Spleen (tissue), 11 donors: ENCODE data around the gene LY6G6C. TPM values are rescaled to one million over a fixed set of nuclear protein-coding genes. Genes with fewer than 3 reads are reported as not detected.

Experiments used
- microRNA-seq, 3 donors: library from miRNA; unstranded; fragments of <30 nt; microRNA quantifications; one replicate each; pipeline versions ENCODE4 to v1.1.0, GENCODE V29; 2019 to 2020
- polyA plus RNA-seq, 3 donors: library from polyadenylated mRNA; stranded (reverse); fragments of 200-250 nt; gene quantifications; one replicate each; pipeline ENCODE4 v1.2.1, GENCODE V29; 2013
- small RNA-seq, 4 donors: library from RNA; depleted of rRNA; stranded (forward); fragments of <200 nt; gene quantifications; one replicate each; pipeline ENCODE3, GENCODE V24; 2016
- total RNA-seq, 7 donors: library from RNA; depleted of rRNA in 3 of 7; stranded (reverse); fragments of >200 nt in 3 of 7; fragmentation: NEBNext Ultra II Directional in 4 of 7; extraction: Animal tissue kit (Norgen Biotek cat#: 25700) in 4 of 7; gene quantifications; one replicate each; pipeline versions ENCODE4 v1.1.0 to v1.2.1, GENCODE V29; 2016 to 2021
- donor health status: healthy with polysubstance abuse.
- donor health status: DM: no; HTN: no; CAD: no; lungs with moderate emphysema.
- donor health status: DM: no; HTN: no; CAD: no.
- donor health status: Bipolar disorder and iron deficiency.
- donor health status: healthy.
- donor health status: DM: no; HTN: no; CAD: no.
- donor health status: DM: yes; HTN: yes; CAD: no.

Gene LY6G6C
- total and polyA plus RNA-seq, 10 donors, result 0.49 to 0.77 TPM; not detected in 8

Small RNAs within 50 kb of the gene (microRNA-seq; reads per million reads assigned to microRNA genes)
- gene MIR4646, result 1.1 to 1.4 (median 1.4) reads per million in 3 donors

Small RNAs within 50 kb of the gene (small RNA-seq; reads per million reads assigned to genes)
- gene LY6G6D (0 reads per million in 4 donors), gene MIR4646 (0 to 0.23 (median 0) reads per million in 4 donors), gene MSH5-SAPCD1 (0 reads per million in 4 donors), gene RNU6-850P (0 reads per million in 4 donors), gene SAPCD1 (0 reads per million in 4 donors)

Other genes starting within 250 kb of the LY6G6C start
Only the 30 nearest of the 41 such genes appear.
- gene LTA, start 149.5 kb downstream of the LY6G6C start, total RNA-seq, result 10 to 100 TPM in 1 of 7 donors, 1 to 10 TPM in 6; 2.4 to 14.4 (median 5.1) TPM
- gene LTA, start 149.5 kb downstream of the LY6G6C start, polyA plus RNA-seq, result 1 to 10 TPM; 6.8 to 9.2 (median 7.3) TPM
- gene TNF, start 146.2 kb downstream of the LY6G6C start, total RNA-seq, result 10 to 100 TPM in 5 of 7 donors, 1 to 10 TPM in 2; 6.5 to 18.3 (median 11.6) TPM
- gene TNF, start 146.2 kb downstream of the LY6G6C start, polyA plus RNA-seq, result 10 to 100 TPM in 2 of 3 donors, 1 to 10 TPM in 1; 5.5 to 17.3 (median 13.3) TPM
- gene LTB, start 139.3 kb downstream of the LY6G6C start, total RNA-seq, result 100 to 1,000 TPM in 6 of 7 donors, 10 to 100 TPM in 1; 83.0 to 403 (median 162) TPM
- 1,000 to 10,000 TPM in 1 of 3 donors, 100 to 1,000 TPM in 2; 804 to 1,256 (median 838) TPM for gene LTB, start 139.3 kb downstream of the LY6G6C start, polyA plus RNA-seq
- gene LST1, start 135.5 kb downstream of the LY6G6C start, total RNA-seq, result 100 to 1,000 TPM; 139 to 268 (median 217) TPM
- 100 to 1,000 TPM; 128 to 214 (median 203) TPM for gene LST1, start 135.5 kb downstream of the LY6G6C start, polyA plus RNA-seq
- gene NCR3, start 128.7 kb downstream of the LY6G6C start, total RNA-seq, result 10 to 100 TPM in 6 of 7 donors, 1 to 10 TPM in 1; 7.8 to 28.1 (median 12.1) TPM
- gene NCR3, start 128.7 kb downstream of the LY6G6C start, polyA plus RNA-seq, result 10 to 100 TPM; 15.9 to 30.3 (median 25.3) TPM
- 100 to 1,000 TPM; 258 to 479 (median 310) TPM for gene AIF1, start 106.5 kb downstream of the LY6G6C start, total RNA-seq
- gene AIF1, start 106.5 kb downstream of the LY6G6C start, polyA plus RNA-seq, result 100 to 1,000 TPM; 258 to 416 (median 312) TPM
- 100 to 1,000 TPM; 119 to 198 (median 176) TPM for gene PRRC2A, start 101.0 kb downstream of the LY6G6C start, total RNA-seq
- 100 to 1,000 TPM in 2 of 3 donors, 10 to 100 TPM in 1; 84.1 to 151 (median 146) TPM for gene PRRC2A, start 101.0 kb downstream of the LY6G6C start, polyA plus RNA-seq
- gene BAG6, start 69.1 kb downstream of the LY6G6C start, total RNA-seq, result 100 to 1,000 TPM; 211 to 328 (median 260) TPM
- 100 to 1,000 TPM; 195 to 311 (median 310) TPM for gene BAG6, start 69.1 kb downstream of the LY6G6C start, polyA plus RNA-seq
- gene APOM, start 65.9 kb downstream of the LY6G6C start, total RNA-seq, result 1 to 10 TPM in 6 of 7 donors, under 1 TPM in 1; 0.66 to 3.9 (median 2.5) TPM
- 1 to 10 TPM; 4.7 to 9.7 (median 7.5) TPM for gene APOM, start 65.9 kb downstream of the LY6G6C start, polyA plus RNA-seq
- gene C6orf47, start 61.0 kb downstream of the LY6G6C start, total RNA-seq, result 10 to 100 TPM; 24.1 to 37.4 (median 28.6) TPM
- gene C6orf47, start 61.0 kb downstream of the LY6G6C start, polyA plus RNA-seq, result 10 to 100 TPM; 12.2 to 22.6 (median 13.4) TPM
- 10 to 100 TPM; 12.7 to 21.3 (median 17.4) TPM for gene GPANK1, start 56.7 kb downstream of the LY6G6C start, total RNA-seq
- 10 to 100 TPM; 12.4 to 19.2 (median 14.8) TPM for gene GPANK1, start 56.7 kb downstream of the LY6G6C start, polyA plus RNA-seq
- gene CSNK2B, start 55.7 kb downstream of the LY6G6C start, total RNA-seq, result 100 to 1,000 TPM; 122 to 294 (median 150) TPM
- gene CSNK2B, start 55.7 kb downstream of the LY6G6C start, polyA plus RNA-seq, result 100 to 1,000 TPM; 132 to 163 (median 139) TPM
- 10 to 100 TPM; 11.0 to 25.3 (median 16.3) TPM for gene LY6G5B, start 51.8 kb downstream of the LY6G6C start, total RNA-seq
- 1 to 10 TPM; 3.0 to 5.8 (median 3.7) TPM for gene LY6G5B, start 51.8 kb downstream of the LY6G6C start, polyA plus RNA-seq
- gene LY6G5C, start 40.7 kb downstream of the LY6G6C start, total RNA-seq, result 1 to 10 TPM; 3.3 to 7.9 (median 5.8) TPM
- 1 to 10 TPM; 3.3 to 4.3 (median 3.5) TPM for gene LY6G5C, start 40.7 kb downstream of the LY6G6C start, polyA plus RNA-seq
- gene ABHD16A, start 18.4 kb downstream of the LY6G6C start, total RNA-seq, result 10 to 100 TPM; 55.8 to 80.7 (median 71.1) TPM
- 10 to 100 TPM; 30.2 to 42.3 (median 34.4) TPM for gene ABHD16A, start 18.4 kb downstream of the LY6G6C start, polyA plus RNA-seq
- 1 to 10 TPM; 1.6 to 4.9 (median 2.2) TPM for gene LY6G6F, start 14.9 kb downstream of the LY6G6C start, total RNA-seq
- gene LY6G6F, start 14.9 kb downstream of the LY6G6C start, polyA plus RNA-seq, result under 1 TPM; 0.11 to 0.68 (median 0.35) TPM
- not detected for gene LY6G6D, start 6.4 kb downstream of the LY6G6C start, total RNA-seq
- gene LY6G6D, start 6.4 kb downstream of the LY6G6C start, polyA plus RNA-seq, result not detected
- gene MPIG6B, start 1.6 kb upstream of the LY6G6C start, total RNA-seq, result 10 to 100 TPM in 4 of 7 donors, 1 to 10 TPM in 3; 7.9 to 15.1 (median 10.6) TPM
- gene MPIG6B, start 1.6 kb upstream of the LY6G6C start, polyA plus RNA-seq, result under 1 TPM; 0.46 to 0.61 (median 0.48) TPM
- 100 to 1,000 TPM in 1 of 7 donors, 10 to 100 TPM in 6; 63.0 to 116 (median 72.3) TPM for gene DDAH2, start 7.6 kb upstream of the LY6G6C start, total RNA-seq
- gene DDAH2, start 7.6 kb upstream of the LY6G6C start, polyA plus RNA-seq, result 10 to 100 TPM; 67.1 to 84.7 (median 81.0) TPM
- gene CLIC1, start 14.8 kb upstream of the LY6G6C start, total RNA-seq, result 100 to 1,000 TPM; 296 to 392 (median 326) TPM
- gene CLIC1, start 14.8 kb upstream of the LY6G6C start, polyA plus RNA-seq, result 100 to 1,000 TPM; 321 to 447 (median 388) TPM
- 10 to 100 TPM; 20.2 to 35.2 (median 27.6) TPM for gene MSH5, start 18.3 kb upstream of the LY6G6C start, total RNA-seq
- 10 to 100 TPM; 11.2 to 26.7 (median 23.1) TPM for gene MSH5, start 18.3 kb upstream of the LY6G6C start, polyA plus RNA-seq
- 10 to 100 TPM in 1 of 7 donors, 1 to 10 TPM in 5, not detected in 1; 3.6 to 11.8 (median 5.3) TPM for gene SAPCD1, start 40.9 kb upstream of the LY6G6C start, total RNA-seq
- gene SAPCD1, start 40.9 kb upstream of the LY6G6C start, polyA plus RNA-seq, result 10 to 100 TPM in 1 of 3 donors, 1 to 10 TPM in 2; 7.5 to 14.2 (median 8.3) TPM
- 1 to 10 TPM in 4 of 7 donors, under 1 TPM in 2, not detected in 1; 0.68 to 2.6 (median 1.3) TPM for gene VWA7, start 55.6 kb upstream of the LY6G6C start, total RNA-seq
- gene VWA7, start 55.6 kb upstream of the LY6G6C start, polyA plus RNA-seq, result 1 to 10 TPM in 1 of 3 donors, under 1 TPM in 2; 0.09 to 1.2 (median 0.11) TPM
- gene VARS1, start 74.0 kb upstream of the LY6G6C start, total RNA-seq, result 10 to 100 TPM; 32.4 to 97.3 (median 62.5) TPM
- gene VARS1, start 74.0 kb upstream of the LY6G6C start, polyA plus RNA-seq, result 10 to 100 TPM; 31.1 to 49.0 (median 38.3) TPM
- gene LSM2, start 85.2 kb upstream of the LY6G6C start, total RNA-seq, result 10 to 100 TPM; 35.9 to 54.4 (median 42.9) TPM
- gene LSM2, start 85.2 kb upstream of the LY6G6C start, polyA plus RNA-seq, result 10 to 100 TPM; 74.5 to 98.9 (median 80.4) TPM
- gene HSPA1L, start 93.5 kb upstream of the LY6G6C start, total RNA-seq, result 1 to 10 TPM; 2.6 to 3.7 (median 3.1) TPM
- gene HSPA1L, start 93.5 kb upstream of the LY6G6C start, polyA plus RNA-seq, result 1 to 10 TPM in 2 of 3 donors, under 1 TPM in 1; 0.93 to 1.9 (median 1.0) TPM
- 100 to 1,000 TPM in 6 of 7 donors, 10 to 100 TPM in 1; 97.7 to 384 (median 127) TPM for gene HSPA1A, start 93.8 kb upstream of the LY6G6C start, total RNA-seq
- 10 to 100 TPM; 16.4 to 58.5 (median 27.7) TPM for gene HSPA1A, start 93.8 kb upstream of the LY6G6C start, polyA plus RNA-seq
- 100 to 1,000 TPM in 1 of 7 donors, 10 to 100 TPM in 6; 40.4 to 372 (median 48.3) TPM for gene HSPA1B, start 106.0 kb upstream of the LY6G6C start, total RNA-seq
- gene HSPA1B, start 106.0 kb upstream of the LY6G6C start, polyA plus RNA-seq, result 10 to 100 TPM in 1 of 3 donors, 1 to 10 TPM in 2; 7.4 to 20.6 (median 8.7) TPM
- gene NEU1, start 141.1 kb upstream of the LY6G6C start, total RNA-seq, result 10 to 100 TPM; 28.6 to 60.7 (median 39.0) TPM
- 10 to 100 TPM; 14.0 to 22.6 (median 19.4) TPM for gene NEU1, start 141.1 kb upstream of the LY6G6C start, polyA plus RNA-seq
- 1 to 10 TPM; 1.0 to 5.9 (median 3.3) TPM for gene SLC44A4, start 157.3 kb upstream of the LY6G6C start, total RNA-seq
- gene SLC44A4, start 157.3 kb upstream of the LY6G6C start, polyA plus RNA-seq, result under 1 TPM; 0.20 to 0.83 (median 0.26) TPM